HL-60/S4 treated with retinoic acid at 250 ng/mL for 4 days and 3 days (cell line): ENCODE results near the gene ATF5.

ENCODE experiments used
- in situ Hi-C: fragments of 300-500 bp; cut with MboI; formaldehyde crosslinking; loops from 2 replicates; pipeline ENCODE4 v1.7.0; 2022; ENCODE audit warnings: low sequenced_read_pairs

ATF5 gene

DNA sequence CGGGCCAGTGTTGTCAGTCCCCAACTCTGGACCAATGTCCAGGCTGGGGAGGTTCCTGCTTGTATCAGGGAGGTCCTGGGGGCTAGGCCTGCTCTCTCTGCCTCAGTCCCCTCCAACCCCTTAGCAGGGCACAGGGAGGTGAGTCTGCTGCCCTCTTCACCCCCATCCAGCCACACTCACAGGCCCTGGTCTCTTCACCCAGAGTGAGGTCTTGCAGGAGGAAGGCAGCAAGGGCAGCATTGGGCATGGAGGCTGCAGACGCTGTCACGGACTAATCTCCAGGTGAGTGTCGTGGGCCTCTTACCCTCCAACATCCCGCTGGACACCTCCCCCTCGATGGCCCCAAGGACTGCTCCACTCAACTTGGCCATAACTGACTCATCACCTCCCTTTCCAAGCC lies 43.8 kb downstream of the ATF5 start:
- in situ Hi-C loops: no loop called here

DNA sequence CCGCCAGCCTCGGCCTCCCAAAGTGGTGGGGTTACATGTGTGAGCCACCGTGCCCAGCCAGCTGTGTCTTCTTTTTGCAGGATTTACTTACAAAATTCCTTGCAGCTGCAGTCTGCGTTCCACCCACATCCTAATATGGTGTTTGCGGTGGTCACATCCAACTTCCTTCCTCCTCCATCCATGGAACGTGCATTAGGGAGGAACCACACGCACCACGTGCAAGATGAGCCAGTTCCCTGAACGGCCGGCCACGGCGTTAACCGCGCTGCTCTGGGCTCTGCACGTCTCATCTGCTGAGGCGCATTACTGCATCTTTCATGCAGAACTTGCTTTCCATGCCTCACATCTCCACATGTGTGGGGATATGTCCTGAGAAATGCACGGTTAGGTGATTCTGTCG lies 45.0 kb downstream of the ATF5 start:
- in situ Hi-C loops: no loop called here

DNA sequence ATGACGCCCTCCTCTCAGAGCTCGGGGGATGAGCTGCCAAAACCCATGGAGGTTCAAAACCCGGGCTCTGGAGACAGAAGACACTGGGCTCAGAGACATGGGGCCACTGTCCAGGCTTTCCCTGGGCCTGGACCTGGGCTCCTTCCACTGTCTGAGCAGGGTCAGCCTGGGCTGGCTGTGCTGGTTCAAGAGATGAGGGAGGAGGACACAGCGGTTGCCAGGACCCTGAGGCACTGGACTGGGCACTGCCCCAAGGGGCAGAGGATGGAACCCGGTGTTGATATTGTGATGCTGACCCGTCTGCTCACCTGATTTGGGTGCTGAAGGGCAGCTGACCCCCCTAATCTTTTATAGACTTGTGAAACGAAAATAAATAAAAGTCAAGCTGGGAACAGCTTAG lies 46.0 kb downstream of the ATF5 start:
- in situ Hi-C loops: loop anchor here (5.0 kb wide), 1 partner anchor 38 kb away; no protein-coding TSS in a partner anchor

DNA sequence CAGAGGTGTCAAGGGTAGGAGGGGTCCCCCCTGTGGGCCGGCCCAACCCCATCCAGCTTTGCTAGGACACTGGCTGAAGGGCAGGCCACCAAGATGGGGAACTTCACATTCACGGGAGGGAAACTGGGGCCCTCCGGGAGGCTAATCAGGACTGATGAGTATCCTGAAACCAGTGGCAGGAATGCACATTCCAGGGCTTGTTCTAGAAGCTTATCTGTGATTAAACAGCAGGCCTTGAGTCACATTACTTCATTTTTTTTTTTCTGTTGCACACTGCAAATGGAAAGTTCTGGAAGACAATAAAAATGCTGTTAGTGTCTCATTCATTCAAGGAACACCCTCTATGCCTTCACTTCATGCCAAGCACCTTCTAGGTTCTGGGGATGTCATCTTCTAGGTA lies 47.5 kb downstream of the ATF5 start:
- in situ Hi-C loops: loop anchor here (5.0 kb wide), 1 partner anchor 39 kb away; no protein-coding TSS in a partner anchor

DNA sequence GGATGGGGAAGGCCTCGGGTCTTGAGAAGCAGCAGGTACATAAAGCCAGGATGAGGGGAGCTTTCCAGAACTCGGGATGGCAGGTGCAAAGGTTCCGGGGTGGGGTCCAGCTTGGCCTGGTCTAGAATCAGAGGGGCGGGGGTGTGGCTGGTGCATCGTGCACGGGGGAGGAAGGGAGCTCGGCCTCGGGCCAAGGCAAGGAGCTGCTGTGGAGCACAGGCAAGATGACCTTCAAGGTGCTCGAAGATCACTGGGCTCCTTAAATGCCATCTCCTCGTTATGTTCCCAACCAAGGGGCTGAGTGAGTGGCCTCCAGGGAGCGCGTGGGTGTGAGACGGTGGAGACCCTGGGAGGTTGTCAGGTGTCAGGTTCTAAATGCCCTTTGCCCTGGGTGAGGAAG lies 48.1 kb downstream of the ATF5 start:
- in situ Hi-C loops: loop anchor here (5.0 kb wide), 1 partner anchor 40 kb away; no protein-coding TSS in a partner anchor

DNA sequence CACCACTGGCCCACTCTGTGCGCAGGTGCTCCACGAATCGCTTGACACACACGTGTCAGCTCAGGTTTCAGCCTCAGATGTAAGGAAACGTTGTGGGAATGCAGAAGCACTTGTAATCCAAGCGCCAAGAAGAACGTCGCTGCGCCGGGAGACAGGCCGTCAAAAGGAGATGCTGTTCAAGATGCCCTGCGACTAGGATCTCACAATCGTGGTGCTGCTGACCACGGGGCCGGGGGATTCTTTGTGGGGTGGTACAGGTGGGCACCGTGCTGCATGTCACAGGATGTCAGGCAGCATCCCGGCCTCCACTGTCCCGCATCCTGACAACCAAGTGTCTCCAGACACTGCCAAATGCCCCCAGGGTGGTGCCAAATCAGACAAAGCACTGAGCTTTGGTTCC lies 48.9 kb downstream of the ATF5 start:
- in situ Hi-C loops: loop anchor here (5.0 kb wide), 1 partner anchor 41 kb away; no protein-coding TSS in a partner anchor

DNA sequence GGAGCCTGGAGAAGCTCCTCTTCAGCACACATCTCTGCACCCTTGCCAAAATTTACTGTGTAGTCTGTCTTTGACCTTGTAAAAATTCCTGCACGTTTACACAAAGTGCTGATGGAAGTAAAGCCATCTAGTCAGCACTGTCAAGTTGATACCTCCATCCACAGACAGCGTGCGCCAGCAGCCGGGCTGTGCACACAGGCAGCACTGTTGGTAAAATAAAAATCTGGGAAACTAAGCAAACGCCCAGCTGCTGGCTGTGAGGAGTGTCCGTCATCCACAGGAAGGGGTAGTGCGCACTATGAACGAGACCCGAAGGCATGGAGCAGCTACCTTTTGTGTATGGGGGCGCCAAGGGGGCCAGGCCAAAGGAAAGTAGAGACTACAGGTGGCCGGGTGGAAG lies 49.3 kb downstream of the ATF5 start:
- in situ Hi-C loops: loop anchor here (5.0 kb wide), 1 partner anchor 41 kb away; no protein-coding TSS in a partner anchor

DNA sequence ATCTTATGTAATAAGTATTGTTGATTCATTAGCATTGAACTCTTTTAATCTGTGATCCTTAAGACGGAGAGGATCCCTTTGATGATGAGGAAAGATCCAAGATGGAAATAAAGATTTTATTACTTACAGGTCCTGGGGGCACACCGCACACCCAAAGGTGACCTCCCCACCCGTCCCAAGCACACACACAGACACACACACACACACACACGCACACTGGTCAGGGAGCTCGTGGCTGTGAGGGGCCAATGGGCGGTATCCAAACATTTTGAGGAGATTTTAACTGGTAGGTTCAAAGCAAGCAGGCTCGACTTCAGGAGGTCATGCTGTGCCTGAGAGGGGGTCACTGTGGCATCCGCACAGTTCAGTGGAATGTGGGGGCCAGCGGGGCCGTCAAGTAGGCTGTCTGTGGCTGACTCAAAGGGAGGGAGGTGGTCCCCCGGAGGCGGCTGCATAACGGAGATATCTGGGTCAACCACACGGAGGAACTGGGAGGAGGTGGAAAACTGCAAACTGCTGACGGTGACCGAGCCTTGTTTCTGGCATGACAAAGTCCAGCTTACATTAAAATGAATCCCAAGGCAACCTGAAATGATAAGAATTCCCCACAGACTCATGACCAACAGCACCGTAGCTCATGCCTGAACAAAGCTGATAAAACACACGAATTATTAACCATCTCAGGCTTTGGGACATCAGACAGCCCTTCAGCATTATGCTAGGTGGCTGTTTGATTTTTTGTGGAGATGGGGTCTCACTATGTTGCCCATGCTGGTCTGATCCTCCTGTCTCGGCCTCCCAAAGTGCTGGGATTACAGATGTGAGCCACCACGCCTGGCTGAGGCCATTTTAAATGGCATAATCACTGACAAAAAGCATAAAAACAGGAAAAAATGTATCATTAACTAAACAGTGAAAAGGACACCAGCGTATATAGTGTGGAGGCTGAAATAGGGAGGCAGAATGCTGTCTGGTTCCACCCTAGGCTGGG lies 52.9 kb downstream of the ATF5 start:
- in situ Hi-C loops: no loop called here
